ENCODE data around the gene NEDD9.

NEDD9 gene

DNA sequence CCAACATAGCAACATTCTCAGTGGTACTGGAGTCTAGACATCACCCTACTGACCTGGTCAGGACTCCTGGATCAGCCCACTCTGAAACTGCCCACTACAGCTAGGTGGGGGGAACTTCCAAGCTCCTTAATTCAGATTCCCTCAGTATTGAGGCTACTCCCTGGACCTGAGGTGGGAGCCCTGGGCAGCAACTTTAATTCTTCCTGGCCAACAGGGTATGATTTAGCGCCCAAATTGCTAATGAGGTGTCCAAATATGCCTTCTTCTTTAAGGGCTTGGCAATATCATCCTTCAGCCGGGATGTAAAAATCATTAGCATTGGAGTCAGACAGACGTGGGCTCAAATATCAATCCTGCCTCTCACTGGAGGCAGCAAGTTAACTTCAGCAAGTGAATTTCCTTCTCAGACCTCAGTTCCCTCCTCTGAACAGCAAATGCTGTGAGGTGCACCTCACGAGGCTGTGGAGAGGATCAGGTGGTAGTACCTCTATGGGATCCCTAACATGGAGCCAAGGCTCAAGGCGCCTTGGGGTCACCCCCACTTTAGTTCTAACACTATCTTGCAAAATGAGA, 27.6 kb downstream of the NEDD9 start:
- TF ChIP-seq, protein P1, sequence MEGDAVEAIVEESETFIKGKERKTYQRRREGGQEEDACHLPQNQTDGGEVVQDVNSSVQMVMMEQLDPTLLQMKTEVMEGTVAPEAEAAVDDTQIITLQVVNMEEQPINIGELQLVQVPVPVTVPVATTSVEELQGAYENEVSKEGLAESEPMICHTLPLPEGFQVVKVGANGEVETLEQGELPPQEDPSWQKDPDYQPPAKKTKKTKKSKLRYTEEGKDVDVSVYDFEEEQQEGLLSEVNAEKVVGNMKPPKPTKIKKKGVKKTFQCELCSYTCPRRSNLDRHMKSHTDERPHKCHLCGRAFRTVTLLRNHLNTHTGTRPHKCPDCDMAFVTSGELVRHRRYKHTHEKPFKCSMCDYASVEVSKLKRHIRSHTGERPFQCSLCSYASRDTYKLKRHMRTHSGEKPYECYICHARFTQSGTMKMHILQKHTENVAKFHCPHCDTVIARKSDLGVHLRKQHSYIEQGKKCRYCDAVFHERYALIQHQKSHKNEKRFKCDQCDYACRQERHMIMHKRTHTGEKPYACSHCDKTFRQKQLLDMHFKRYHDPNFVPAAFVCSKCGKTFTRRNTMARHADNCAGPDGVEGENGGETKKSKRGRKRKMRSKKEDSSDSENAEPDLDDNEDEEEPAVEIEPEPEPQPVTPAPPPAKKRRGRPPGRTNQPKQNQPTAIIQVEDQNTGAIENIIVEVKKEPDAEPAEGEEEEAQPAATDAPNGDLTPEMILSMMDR (IDR thresholded peaks at IDR 0.05; ENCODE audit: low read depth, low read length, missing control alignments), result no peak
- no peak for DNase-seq (ENCODE audit: low read depth)
- no peak overlapping the region for H3K4me3 ChIP-seq (ENCODE audit: low read depth, low read length)
- in situ Hi-C loops (cut with HindIII; ENCODE audit: low sequenced_read_pairs), result no loop called here

DNA sequence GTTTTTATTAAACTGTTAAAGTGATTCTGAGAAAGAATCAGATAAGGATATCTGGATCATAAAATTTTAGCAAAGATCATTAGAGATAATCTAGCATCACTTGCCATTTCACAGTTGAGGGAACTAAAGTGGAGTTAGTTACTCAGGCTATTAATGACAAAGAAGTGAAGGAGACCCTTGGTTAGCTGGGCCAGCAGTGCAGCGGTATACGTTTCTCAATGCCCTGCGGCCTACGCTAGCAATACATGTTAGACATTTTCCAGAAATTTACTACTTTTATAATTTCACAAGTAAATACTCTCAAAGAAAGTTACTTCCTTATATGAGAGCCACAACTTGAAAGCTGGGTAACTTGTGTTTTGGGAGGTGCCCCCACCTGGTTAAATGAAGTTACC, 28.5 kb downstream of the NEDD9 start:
- no peak overlapping the region for H3K4me3 ChIP-seq (ENCODE audit: low read depth, low read length)
- in situ Hi-C loops (cut with HindIII; ENCODE audit: low sequenced_read_pairs), result no loop called here
- TF ChIP-seq, protein P1 (IDR thresholded peaks at IDR 0.05; ENCODE audit: low read depth, low read length, missing control alignments), result no peak
- no peak for DNase-seq (ENCODE audit: low read depth)

DNA sequence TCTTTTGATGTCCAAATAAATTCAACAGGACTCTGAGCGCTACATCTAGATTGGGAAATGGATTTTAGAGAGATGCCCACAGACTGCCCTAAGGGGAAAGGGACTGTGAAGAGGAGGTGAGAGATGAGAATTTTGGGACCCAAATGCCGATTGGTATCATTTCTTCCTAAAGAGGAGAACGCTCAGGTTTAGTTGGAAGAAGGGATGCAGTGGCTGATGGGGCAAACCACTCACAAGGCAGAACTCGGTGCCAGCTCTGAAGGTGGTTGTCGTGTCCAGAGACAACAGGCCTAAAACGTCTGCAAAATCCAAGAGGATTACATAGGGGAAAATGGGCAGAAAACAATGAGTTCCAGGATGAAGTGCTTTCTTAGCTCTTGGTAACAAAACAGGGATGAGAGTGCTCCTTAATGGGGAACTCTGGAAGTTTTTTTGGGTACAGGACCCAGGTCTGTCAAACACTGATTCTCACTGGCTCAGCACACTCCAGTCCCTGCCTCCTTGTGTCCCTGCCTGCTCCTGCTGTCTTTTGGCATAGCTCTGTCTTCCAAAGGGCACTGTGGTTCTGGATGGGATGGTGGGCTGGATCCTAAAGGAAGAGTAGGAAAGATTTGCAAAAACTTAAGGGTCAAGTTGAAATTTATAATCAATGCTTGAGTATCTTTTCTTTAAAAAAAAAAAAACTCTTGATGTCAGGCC, 29.0 kb downstream of the NEDD9 start:
- TF ChIP-seq, protein P1 (IDR thresholded peaks at IDR 0.05; ENCODE audit: low read depth, low read length, missing control alignments), result no peak
- H3K4me3 ChIP-seq (ENCODE audit: low read depth, low read length), result no peak overlapping the region
- in situ Hi-C loops (cut with HindIII; ENCODE audit: low sequenced_read_pairs), result no loop called here
- no peak for DNase-seq (ENCODE audit: low read depth)

DNA sequence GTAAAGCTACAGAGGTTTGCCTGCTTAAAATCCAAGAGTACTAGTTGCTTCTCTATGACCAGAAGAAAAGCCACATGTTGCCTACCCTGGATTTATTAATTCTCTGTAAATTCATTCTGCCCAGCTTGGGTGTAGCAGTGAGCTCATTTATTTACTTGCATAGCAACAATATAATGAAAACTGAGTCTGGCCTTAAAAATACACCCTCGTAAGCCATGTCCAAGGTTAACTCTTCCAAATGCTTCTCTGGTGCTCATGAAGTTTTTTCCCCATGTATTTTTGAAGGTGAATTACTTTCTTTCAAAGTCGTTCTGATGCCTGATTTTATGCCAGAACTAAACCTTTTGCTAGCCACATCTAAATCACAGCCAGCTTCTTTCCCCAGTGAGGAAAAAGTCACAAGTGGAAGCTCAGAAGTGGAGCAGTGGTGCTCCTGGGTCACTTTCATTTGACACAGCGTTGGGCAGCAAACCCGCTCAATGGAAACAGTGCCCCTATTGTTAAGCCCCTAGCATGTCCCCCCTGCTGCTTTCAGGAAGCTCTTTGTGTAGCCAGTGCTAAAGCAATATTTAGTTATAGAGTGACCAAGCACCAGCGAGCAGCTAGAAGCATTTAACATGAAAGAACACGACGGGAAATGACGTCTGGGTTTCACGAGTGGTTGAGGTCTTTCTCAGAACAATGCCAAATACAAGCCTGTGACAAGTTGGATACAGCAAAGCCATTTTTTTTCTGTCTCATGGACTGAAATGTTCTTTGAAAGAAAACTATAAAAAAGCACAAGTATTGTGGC, 29.8 kb downstream of the NEDD9 start:
- no peak overlapping the region for H3K4me3 ChIP-seq (ENCODE audit: low read depth, low read length)
- in situ Hi-C loops (cut with HindIII; ENCODE audit: low sequenced_read_pairs), result no loop called here
- TF ChIP-seq, protein P1 (IDR thresholded peaks at IDR 0.05; ENCODE audit: low read depth, low read length, missing control alignments), result no peak
- DNase-seq (ENCODE audit: low read depth), result no peak

DNA sequence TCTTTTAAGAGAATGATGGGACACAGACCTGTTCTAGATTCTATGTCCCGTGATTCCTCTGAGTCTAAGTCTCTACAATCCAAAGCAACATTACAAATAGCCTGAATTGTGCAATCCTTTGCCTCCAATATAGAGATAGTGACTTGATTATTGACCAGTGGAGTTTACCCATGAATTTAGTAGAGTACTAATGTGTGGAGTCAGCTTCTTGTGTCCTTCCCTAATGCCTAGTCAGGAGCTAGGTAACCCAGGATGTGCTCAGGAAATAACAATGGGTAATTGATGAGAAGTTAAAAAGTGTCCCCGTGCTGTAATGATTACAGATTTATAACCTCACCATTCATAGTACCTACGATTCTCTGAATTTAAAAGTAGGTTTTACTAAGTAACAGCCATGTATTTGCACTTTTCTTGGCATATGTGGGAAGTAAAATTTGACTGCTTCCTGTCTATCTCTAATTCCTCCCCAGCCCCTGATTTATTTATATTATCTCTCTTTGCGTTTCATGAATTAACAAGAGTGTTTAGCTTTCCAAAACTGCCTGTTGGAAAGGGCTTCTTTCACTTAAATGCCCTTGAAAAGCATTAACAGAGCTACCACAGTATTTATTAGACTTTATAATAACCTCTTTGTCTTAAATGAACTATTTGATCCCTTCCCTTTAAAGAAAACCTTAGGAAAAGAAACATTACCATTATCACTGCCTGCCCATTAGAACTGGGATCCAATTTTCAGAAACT, 30.5 kb downstream of the NEDD9 start:
- in situ Hi-C loops (cut with HindIII; ENCODE audit: low sequenced_read_pairs), result no loop called here
- TF ChIP-seq, protein P1 (IDR thresholded peaks at IDR 0.05; ENCODE audit: low read depth, low read length, missing control alignments), result no peak
- no peak for DNase-seq (ENCODE audit: low read depth)
- H3K4me3 ChIP-seq (ENCODE audit: low read depth, low read length), result no peak overlapping the region

DNA sequence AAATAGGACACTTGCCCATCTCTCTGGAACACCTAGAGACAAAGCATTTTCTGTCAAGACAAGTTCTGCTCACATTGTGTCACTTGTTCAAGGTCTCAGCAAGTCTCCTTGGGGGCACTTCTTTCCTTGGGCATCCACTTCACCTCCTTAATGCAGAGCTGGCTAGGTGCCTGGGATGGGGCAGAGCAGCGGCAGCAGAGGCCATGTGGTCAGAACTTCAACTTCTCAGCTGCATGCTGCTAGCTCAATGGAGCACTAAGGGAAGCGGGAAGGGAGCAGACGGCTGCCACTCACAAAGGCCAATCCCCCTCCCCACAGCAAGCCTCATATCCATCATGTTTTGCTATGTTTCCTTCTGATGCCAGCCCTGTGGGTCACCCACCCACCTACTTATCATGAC, 31.5 kb downstream of the NEDD9 start:
- no peak for DNase-seq (ENCODE audit: low read depth)
- in situ Hi-C loops (cut with HindIII; ENCODE audit: low sequenced_read_pairs), result no loop called here
- no peak overlapping the region for H3K4me3 ChIP-seq (ENCODE audit: low read depth, low read length)
- TF ChIP-seq, protein P1 (IDR thresholded peaks at IDR 0.05; ENCODE audit: low read depth, low read length, missing control alignments), result no peak
